NB4 (cell line): ENCODE results near the gene KASH5.
"Not testable (repeated sequence)": the region's sequence is repeated elsewhere in the genome, so short reads cannot be mapped to it uniquely, and the experiment has no call there.

Experiments
- DNase-seq: peaks from one replicate; pipeline ENCODE4 v3.0.0; 2010; ENCODE audit warnings: low read depth
- H3K4me3 ChIP-seq: one replicate; pipeline ENCODE4 v1.5.1; 2011; ENCODE audit warnings: mild to moderate bottlenecking, low read depth, low read length, moderate library complexity
- CTCF ChIP-seq: IDR thresholded peaks from one replicate; pipeline ENCODE4 v1.5.1; 2012; ENCODE audit warnings: low read depth, low read length
- MAX ChIP-seq: IDR thresholded peaks from 2 replicates; pipeline ENCODE4 v1.6.1; 2011; ENCODE audit warnings: low read depth, low read length
- MYC ChIP-seq: IDR thresholded peaks from 2 replicates; pipeline ENCODE4 v1.6.1; 2011; ENCODE audit warnings: low read depth, low read length
- POLR2A ChIP-seq: IDR thresholded peaks from 2 replicates; pipeline ENCODE4 v1.6.1; 2011; ENCODE audit warnings: mild to moderate bottlenecking; ENCODE audit not compliant: insufficient read length; ENCODE audit errors: extremely low read depth

The KASH5 gene

GRCh38 chr19:49458567-49458903 lies 70.5 kb downstream of the KASH5 start:
- DNase-seq, result no peak
- no peak overlapping the region for H3K4me3 ChIP-seq
- TF ChIP-seq POLR2A, result no peak
- TF ChIP-seq MAX, result no peak
- TF ChIP-seq MYC, result no peak

GRCh38 chr19:49459388-49459787 lies 71.3 kb downstream of the KASH5 start:
- no peak overlapping the region for H3K4me3 ChIP-seq
- TF ChIP-seq MAX (no peak), POLR2A (no peak), MYC (no peak), CTCF (no peak)
- DNase-seq, result no peak

GRCh38 chr19:49461130-49461529 lies 73.1 kb downstream of the KASH5 start:
- H3K4me3 ChIP-seq, DNase-seq: not testable (repeated sequence)

GRCh38 chr19:49461656-49462055 lies 73.6 kb downstream of the KASH5 start:
- TF ChIP-seq MAX (no peak), MYC (no peak), POLR2A (no peak), CTCF (no peak)
- DNase-seq, result no peak
- no peak overlapping the region for H3K4me3 ChIP-seq

- no peak overlapping the region for H3K4me3 ChIP-seq
- no peak for DNase-seq
- TF ChIP-seq MYC (no peak), POLR2A (no peak), MAX (no peak), CTCF (no peak)
Observed at GRCh38 chr19:49462492-49462891, 74.4 kb downstream of the KASH5 start.

- TF ChIP-seq MAX (no peak), MYC (no peak), CTCF (no peak), POLR2A (no peak)
- H3K4me3 ChIP-seq, result no peak overlapping the region
- no peak for DNase-seq
Observed at GRCh38 chr19:49463960-49464740, 76.1 kb downstream of the KASH5 start.

- no peak overlapping the region for H3K4me3 ChIP-seq
- DNase-seq, result no peak
- TF ChIP-seq MAX (no peak), POLR2A (no peak), CTCF (no peak), MYC (no peak)
Observed at GRCh38 chr19:49465371-49465770, 77.3 kb downstream of the KASH5 start.
